Measurements from ENCODE around the gene SLC7A8.

DNA sequence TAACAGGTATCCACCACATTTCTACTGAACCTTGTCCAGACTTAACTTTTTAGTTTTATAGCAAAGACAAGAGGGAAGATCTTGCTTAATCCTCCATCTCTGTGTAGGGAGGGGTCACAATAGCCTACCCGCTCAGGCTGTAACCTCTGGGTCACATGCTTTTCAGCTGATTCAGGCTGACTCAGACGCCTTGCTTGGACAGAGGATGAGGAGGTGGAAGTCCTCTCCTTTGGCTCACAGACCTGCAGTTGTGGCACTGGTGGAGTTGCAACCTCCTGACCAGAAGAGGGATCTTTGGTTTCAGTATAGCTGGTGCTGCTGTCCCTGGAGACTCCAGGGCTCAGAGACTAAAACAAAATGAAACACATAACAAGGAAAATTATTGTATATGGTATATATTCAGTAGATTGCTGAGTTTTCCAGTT is 104.8 kb downstream of the SLC7A8 start:
- TF ChIP-seq, protein P1, sequence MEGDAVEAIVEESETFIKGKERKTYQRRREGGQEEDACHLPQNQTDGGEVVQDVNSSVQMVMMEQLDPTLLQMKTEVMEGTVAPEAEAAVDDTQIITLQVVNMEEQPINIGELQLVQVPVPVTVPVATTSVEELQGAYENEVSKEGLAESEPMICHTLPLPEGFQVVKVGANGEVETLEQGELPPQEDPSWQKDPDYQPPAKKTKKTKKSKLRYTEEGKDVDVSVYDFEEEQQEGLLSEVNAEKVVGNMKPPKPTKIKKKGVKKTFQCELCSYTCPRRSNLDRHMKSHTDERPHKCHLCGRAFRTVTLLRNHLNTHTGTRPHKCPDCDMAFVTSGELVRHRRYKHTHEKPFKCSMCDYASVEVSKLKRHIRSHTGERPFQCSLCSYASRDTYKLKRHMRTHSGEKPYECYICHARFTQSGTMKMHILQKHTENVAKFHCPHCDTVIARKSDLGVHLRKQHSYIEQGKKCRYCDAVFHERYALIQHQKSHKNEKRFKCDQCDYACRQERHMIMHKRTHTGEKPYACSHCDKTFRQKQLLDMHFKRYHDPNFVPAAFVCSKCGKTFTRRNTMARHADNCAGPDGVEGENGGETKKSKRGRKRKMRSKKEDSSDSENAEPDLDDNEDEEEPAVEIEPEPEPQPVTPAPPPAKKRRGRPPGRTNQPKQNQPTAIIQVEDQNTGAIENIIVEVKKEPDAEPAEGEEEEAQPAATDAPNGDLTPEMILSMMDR (IDR thresholded peaks at IDR 0.05; ENCODE audit: low read depth, low read length), result no peak
- no peak for TF ChIP-seq EZH2phosphoT487 (IDR thresholded peaks at IDR 0.05; ENCODE audit: low read depth)
